SK-N-SH treated with all-trans-retinoic acid at 6 μM for 48 hours (cell line): Measurements from ENCODE around the gene XAB2.

ENCODE experiments used
- ATAC-seq: fragments of 200-7000 bp; cut with Tn5 transposase; 3 replicates; pipeline ENCODE4 v1.9.1; 2020; ENCODE audit warnings: mild to moderate bottlenecking, moderate library complexity
- ARNTL ChIP-seq: fragments of 450-650 bp; formaldehyde crosslinking; IDR thresholded peaks from 2 replicates; pipeline ENCODE4 v1.5.0; 2020; ENCODE audit warnings: low read depth, mild to moderate bottlenecking, moderate library complexity, borderline replicate concordance
- BACH2 ChIP-seq: fragments of 250-450 bp; sonication (Bioruptor Pico); IDR thresholded peaks from 2 replicates; pipeline ENCODE4 v1.9.0; 2021; ENCODE audit warnings: mild to moderate bottlenecking, borderline replicate concordance
- CSDC2 ChIP-seq: fragments of 250-450 bp; sonication (Bioruptor Pico); IDR thresholded peaks from 2 replicates; pipeline ENCODE4 v1.5.0; 2020; ENCODE audit warnings: mild to moderate bottlenecking, moderate library complexity
- GLIS3 ChIP-seq: fragments of 250-450 bp; sonication (Bioruptor Pico); IDR thresholded peaks from 2 replicates; pipeline ENCODE4 v1.5.0; 2020; ENCODE audit warnings: mild to moderate bottlenecking, moderate library complexity
- ISL1 ChIP-seq: fragments of 250-450 bp; sonication (Bioruptor Pico); IDR thresholded peaks from 2 replicates; pipeline ENCODE4 v2.1.2; 2022; ENCODE audit warnings: mild to moderate bottlenecking, moderate library complexity
- OSR1 ChIP-seq: fragments of 250-450 bp; sonication (Bioruptor Pico); IDR thresholded peaks from 2 replicates; pipeline ENCODE4 v1.8.0; 2022; ENCODE audit warnings: moderate library complexity, mild to moderate bottlenecking, inconsistent platforms
- PPARA ChIP-seq: fragments of 250-450 bp; sonication (Bioruptor Pico); IDR thresholded peaks from 2 replicates; pipeline ENCODE4 v1.5.0; 2020; ENCODE audit warnings: mild to moderate bottlenecking, borderline replicate concordance
- RARB ChIP-seq: fragments of 250-450 bp; sonication (Bioruptor Pico); IDR thresholded peaks from 2 replicates; pipeline ENCODE4 v1.8.0; 2021; ENCODE audit warnings: mild to moderate bottlenecking, moderate library complexity
- SNAI2 ChIP-seq: fragments of 250-450 bp; sonication (Bioruptor Pico); IDR thresholded peaks from 2 replicates; pipeline ENCODE4 v1.5.0; 2020; ENCODE audit warnings: mild to moderate bottlenecking, moderate library complexity
- TCF4 ChIP-seq: fragments of 250-450 bp; sonication (Bioruptor Pico); IDR thresholded peaks from 2 replicates; pipeline ENCODE4 v1.8.0; 2021; ENCODE audit warnings: mild to moderate bottlenecking, moderate library complexity, borderline replicate concordance
- TOX ChIP-seq: fragments of 250-450 bp; sonication (Bioruptor Pico); IDR thresholded peaks from 2 replicates; pipeline ENCODE4 v1.8.0; 2021; ENCODE audit warnings: mild to moderate bottlenecking, moderate library complexity, borderline replicate concordance
- ZC3H10 ChIP-seq: fragments of 250-450 bp; sonication (Bioruptor Pico); IDR thresholded peaks from 2 replicates; pipeline ENCODE4 v1.5.1; 2021; ENCODE audit warnings: mild to moderate bottlenecking, moderate library complexity
- ZFP3 ChIP-seq: fragments of 250-450 bp; sonication (Bioruptor Pico); IDR thresholded peaks from 2 replicates; pipeline ENCODE4 v1.5.0; 2020; ENCODE audit warnings: mild to moderate bottlenecking, moderate library complexity
- ZFP30 ChIP-seq: fragments of 450-650 bp; formaldehyde crosslinking; IDR thresholded peaks from 2 replicates; pipeline ENCODE4 v1.5.0; 2022; ENCODE audit warnings: mild to moderate bottlenecking, moderate library complexity
- ZNF565 ChIP-seq: fragments of 450-650 bp; formaldehyde crosslinking; conservative IDR thresholded peaks from 2 replicates; pipeline ENCODE4 v1.5.0; 2020; ENCODE audit warnings: low read depth, mild to moderate bottlenecking, moderate library complexity
- ZNF70 ChIP-seq: fragments of 450-650 bp; formaldehyde crosslinking; IDR thresholded peaks from 2 replicates; pipeline ENCODE4 v1.5.0; 2020; ENCODE audit warnings: mild to moderate bottlenecking, moderate library complexity
- ZNF8 ChIP-seq: fragments of 450-650 bp; formaldehyde crosslinking; IDR thresholded peaks from 2 replicates; pipeline ENCODE4 v1.5.0; 2020; ENCODE audit warnings: mild to moderate bottlenecking, moderate library complexity
- TF ChIP-seq, protein P1 (sequence below): fragments of 250-450 bp; sonication (Bioruptor Pico); IDR thresholded peaks from 2 replicates; pipeline ENCODE4 v1.8.0; 2021; ENCODE audit warnings: low read depth, mild to moderate bottlenecking, moderate library complexity, borderline replicate concordance
- TF ChIP-seq, protein P2 (sequence below): fragments of 250-450 bp; sonication (Bioruptor Pico); IDR thresholded peaks from 2 replicates; pipeline ENCODE4 v1.5.1; 2020; ENCODE audit warnings: low read depth, mild to moderate bottlenecking, moderate library complexity
- TF ChIP-seq, protein P3 (sequence below): fragments of 250-450 bp; sonication (Bioruptor Pico); IDR thresholded peaks from 2 replicates; pipeline ENCODE4 v1.5.0; 2020; ENCODE audit warnings: mild to moderate bottlenecking, moderate library complexity
- TF ChIP-seq, protein P4 (sequence below): fragments of 250-450 bp; sonication (Bioruptor Pico); IDR thresholded peaks from 2 replicates; pipeline ENCODE4 v1.5.1; 2021; ENCODE audit warnings: mild to moderate bottlenecking, moderate library complexity

Gene XAB2

DNA sequence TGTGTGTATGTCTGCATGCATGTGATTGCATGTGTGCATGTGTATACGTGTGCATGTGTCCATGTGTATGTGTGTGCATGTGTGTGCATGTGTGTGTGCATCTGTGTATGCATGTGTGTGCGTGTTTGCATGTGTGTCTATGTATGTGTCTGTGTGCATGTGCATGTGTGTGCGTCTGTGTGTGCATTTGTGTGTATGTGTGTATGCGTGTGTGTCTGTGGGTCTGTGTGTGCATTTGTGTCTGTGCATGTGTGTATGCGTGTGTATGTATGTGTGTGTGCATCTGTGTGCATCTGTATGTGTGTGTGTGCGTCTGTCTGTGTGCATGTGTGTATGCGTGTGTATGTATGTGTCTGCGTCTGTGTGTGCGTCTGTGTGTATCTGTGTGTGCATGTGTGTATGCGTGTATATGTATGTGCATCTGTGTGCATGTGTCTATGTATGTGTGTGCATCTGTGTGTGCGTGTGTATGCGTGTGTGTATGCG is 10.6 kb upstream of the XAB2 start:
- ATAC-seq: no peak

DNA sequence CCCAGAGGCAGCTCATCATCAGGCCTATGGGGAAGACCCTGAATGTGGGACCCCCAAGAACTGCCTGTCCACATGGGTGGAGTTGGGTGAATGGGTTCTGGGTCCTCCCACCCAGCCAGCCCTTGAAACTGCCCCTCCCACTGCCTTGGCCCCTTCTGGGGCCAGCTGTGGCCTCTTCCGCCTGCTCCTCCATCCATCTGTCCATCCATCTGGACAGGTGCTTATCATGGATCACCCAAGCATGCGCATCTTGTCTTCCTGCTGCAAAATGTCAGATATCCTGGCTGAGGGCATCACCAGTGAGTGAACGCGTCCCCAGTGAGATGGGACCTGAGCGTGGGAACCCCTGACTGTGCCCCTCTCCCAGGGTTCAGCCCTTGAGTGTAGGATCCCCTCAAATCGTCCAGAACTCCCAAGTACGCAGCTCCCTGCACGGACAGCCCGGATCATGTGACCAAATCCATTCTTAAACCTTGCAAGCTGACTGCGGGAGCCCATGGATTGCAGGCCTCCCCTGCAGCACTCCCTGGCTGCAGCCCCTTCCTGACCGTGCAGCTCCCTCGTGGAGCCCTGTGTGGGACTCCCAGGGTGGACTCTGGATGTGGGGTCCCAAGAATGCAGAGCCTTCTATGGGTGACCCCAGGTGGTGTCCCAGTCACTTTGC is 9.6 kb upstream of the XAB2 start:
- no peak for ATAC-seq
- no peak for TF ChIP-seq RARB (CRISPR knock-in tag)
- TF ChIP-seq ZFP3 (CRISPR knock-in tag): no peak
- no peak for TF ChIP-seq ZNF8 (CRISPR knock-in tag)
- TF ChIP-seq ZNF70 (CRISPR knock-in tag): no peak

More for the DNA sequence above, 10.6 kb upstream of the XAB2 start:
- TF ChIP-seq PPARA (CRISPR knock-in tag): no peak
- TF ChIP-seq CSDC2 (CRISPR knock-in tag): no peak
- TF ChIP-seq, protein P1, sequence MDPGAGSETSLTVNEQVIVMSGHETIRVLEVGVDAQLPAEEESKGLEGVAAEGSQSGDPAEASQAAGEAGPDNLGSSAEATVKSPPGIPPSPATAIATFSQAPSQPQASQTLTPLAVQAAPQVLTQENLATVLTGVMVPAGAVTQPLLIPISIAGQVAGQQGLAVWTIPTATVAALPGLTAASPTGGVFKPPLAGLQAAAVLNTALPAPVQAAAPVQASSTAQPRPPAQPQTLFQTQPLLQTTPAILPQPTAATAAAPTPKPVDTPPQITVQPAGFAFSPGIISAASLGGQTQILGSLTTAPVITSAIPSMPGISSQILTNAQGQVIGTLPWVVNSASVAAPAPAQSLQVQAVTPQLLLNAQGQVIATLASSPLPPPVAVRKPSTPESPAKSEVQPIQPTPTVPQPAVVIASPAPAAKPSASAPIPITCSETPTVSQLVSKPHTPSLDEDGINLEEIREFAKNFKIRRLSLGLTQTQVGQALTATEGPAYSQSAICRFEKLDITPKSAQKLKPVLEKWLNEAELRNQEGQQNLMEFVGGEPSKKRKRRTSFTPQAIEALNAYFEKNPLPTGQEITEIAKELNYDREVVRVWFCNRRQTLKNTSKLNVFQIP: no peak
- TF ChIP-seq SNAI2 (CRISPR knock-in tag): no peak
- TF ChIP-seq ZNF8 (CRISPR knock-in tag): no peak
- TF ChIP-seq, protein P2, sequence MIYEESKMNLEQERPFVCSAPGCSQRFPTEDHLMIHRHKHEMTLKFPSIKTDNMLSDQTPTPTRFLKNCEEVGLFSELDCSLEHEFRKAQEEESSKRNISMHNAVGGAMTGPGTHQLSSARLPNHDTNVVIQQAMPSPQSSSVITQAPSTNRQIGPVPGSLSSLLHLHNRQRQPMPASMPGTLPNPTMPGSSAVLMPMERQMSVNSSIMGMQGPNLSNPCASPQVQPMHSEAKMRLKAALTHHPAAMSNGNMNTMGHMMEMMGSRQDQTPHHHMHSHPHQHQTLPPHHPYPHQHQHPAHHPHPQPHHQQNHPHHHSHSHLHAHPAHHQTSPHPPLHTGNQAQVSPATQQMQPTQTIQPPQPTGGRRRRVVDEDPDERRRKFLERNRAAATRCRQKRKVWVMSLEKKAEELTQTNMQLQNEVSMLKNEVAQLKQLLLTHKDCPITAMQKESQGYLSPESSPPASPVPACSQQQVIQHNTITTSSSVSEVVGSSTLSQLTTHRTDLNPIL (CRISPR knock-in tag): no peak
- TF ChIP-seq GLIS3 (CRISPR knock-in tag): no peak
- TF ChIP-seq, all 23 proteins: peak for 0

DNA sequence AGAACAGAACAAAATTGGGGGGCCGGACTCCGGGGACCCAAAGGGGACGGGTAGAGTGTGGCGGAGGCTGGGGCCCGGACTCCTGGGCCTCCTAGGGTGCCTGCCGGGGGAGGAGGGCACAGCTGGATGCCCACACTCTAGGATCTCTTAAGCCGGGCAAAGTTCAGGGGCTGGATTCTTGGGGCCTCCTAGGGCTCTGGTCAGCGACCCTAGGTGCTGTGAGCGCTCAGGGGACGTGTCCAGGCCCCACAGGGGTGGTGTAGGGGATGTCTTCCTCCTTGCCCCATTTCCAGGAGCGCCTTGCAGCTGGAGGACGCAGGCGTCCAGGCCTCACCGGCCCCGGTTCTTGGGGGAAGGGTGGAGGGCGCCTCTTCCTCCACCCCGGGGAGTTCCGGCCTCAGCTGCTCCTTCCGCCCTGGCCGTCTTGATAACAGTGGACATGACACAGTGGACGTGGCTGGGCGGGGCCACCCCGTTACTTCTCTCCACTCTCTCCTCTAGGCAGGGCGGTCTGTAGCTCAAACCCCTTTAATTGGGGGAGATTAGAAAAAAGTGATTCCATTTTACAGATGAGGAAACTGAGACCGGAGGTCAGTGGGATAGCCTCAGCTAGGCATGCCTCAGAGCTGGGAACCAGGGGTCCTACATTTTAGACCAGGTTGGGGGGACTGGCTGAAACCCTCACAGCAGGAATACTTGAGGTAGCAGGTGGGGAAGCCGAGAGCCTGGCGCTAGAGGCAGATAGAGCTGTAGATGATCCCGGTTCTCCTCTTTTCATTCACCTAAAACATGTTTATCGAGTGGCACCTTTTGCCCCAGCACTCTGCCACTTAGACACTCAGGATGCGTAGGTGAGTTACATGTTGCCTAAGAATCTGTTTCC is 8.3 kb upstream of the XAB2 start:
- TF ChIP-seq ZFP30 (CRISPR knock-in tag): no peak
- TF ChIP-seq, protein P1: no peak
- TF ChIP-seq, protein P2 (CRISPR knock-in tag): no peak
- ATAC-seq: no peak

DNA sequence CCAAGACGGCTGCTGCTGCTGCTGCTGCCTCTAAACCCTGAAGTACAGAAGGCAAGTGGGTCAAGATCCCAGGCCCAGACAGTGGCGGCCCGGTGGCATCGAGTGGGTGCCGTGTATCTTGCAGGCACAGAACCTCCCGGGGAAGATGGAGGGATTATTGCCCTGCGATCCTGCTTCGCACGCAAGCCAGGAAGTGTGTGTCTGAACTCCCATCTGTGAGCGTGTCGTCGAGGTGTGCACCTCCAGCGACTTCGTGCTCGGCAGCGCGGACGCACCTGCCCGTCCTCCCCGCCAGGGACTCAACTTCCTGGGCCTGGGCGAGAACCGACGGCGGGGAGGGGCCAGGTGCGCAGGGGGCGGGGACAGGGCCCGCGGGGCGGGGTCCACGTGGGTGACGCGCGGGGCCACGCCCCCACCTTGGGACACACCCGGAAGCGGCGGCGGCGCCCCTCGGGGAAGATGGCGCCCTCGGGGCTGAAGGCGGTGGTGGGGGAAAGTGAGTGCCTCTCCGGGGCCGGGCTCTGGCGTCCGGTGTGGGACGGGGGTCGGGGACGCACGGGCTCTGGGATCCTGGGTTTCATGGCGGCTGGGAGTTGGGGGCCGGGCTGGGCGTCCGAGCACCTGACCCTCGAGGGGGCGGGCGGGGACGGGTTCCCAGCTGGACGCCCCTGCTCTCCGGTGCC is 7.5 kb upstream of the XAB2 start, which contains the start of gene STXBP2:
STXBP2 (plus strand) TSS at position 420 of the 683 bp plus-strand sequence; CDS start at position 460, 40 bp downstream.
- ATAC-seq: no peak; the same call in 1 of the 3 replicates

More for the DNA sequence above, 7.5 kb upstream of the XAB2 start, which contains the start of gene STXBP2:
- TF ChIP-seq, protein P3, sequence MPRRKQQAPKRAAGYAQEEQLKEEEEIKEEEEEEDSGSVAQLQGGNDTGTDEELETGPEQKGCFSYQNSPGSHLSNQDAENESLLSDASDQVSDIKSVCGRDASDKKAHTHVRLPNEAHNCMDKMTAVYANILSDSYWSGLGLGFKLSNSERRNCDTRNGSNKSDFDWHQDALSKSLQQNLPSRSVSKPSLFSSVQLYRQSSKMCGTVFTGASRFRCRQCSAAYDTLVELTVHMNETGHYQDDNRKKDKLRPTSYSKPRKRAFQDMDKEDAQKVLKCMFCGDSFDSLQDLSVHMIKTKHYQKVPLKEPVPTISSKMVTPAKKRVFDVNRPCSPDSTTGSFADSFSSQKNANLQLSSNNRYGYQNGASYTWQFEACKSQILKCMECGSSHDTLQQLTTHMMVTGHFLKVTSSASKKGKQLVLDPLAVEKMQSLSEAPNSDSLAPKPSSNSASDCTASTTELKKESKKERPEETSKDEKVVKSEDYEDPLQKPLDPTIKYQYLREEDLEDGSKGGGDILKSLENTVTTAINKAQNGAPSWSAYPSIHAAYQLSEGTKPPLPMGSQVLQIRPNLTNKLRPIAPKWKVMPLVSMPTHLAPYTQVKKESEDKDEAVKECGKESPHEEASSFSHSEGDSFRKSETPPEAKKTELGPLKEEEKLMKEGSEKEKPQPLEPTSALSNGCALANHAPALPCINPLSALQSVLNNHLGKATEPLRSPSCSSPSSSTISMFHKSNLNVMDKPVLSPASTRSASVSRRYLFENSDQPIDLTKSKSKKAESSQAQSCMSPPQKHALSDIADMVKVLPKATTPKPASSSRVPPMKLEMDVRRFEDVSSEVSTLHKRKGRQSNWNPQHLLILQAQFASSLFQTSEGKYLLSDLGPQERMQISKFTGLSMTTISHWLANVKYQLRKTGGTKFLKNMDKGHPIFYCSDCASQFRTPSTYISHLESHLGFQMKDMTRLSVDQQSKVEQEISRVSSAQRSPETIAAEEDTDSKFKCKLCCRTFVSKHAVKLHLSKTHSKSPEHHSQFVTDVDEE (CRISPR knock-in tag): no peak
- no peak for TF ChIP-seq ZFP30 (CRISPR knock-in tag)
- TF ChIP-seq PPARA (CRISPR knock-in tag): no peak
- TF ChIP-seq ZNF565: no peak
- TF ChIP-seq, protein P2 (CRISPR knock-in tag): no peak
- TF ChIP-seq TCF4 (CRISPR knock-in tag): no peak
- no peak for TF ChIP-seq ZFP3 (CRISPR knock-in tag)
- no peak for TF ChIP-seq TOX (CRISPR knock-in tag)
- TF ChIP-seq ISL1: no peak
- no peak for TF ChIP-seq RARB (CRISPR knock-in tag)
- no peak for TF ChIP-seq CSDC2 (CRISPR knock-in tag)
- no peak for TF ChIP-seq GLIS3 (CRISPR knock-in tag)
- no peak for TF ChIP-seq ZNF8 (CRISPR knock-in tag)
- TF ChIP-seq SNAI2 (CRISPR knock-in tag): no peak
- no peak for TF ChIP-seq OSR1 (CRISPR knock-in tag)
- TF ChIP-seq ZNF70 (CRISPR knock-in tag): no peak
- TF ChIP-seq, protein P4, sequence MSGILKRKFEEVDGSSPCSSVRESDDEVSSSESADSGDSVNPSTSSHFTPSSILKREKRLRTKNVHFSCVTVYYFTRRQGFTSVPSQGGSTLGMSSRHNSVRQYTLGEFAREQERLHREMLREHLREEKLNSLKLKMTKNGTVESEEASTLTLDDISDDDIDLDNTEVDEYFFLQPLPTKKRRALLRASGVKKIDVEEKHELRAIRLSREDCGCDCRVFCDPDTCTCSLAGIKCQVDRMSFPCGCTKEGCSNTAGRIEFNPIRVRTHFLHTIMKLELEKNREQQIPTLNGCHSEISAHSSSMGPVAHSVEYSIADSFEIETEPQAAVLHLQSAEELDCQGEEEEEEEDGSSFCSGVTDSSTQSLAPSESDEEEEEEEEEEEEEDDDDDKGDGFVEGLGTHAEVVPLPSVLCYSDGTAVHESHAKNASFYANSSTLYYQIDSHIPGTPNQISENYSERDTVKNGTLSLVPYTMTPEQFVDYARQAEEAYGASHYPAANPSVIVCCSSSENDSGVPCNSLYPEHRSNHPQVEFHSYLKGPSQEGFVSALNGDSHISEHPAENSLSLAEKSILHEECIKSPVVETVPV (CRISPR knock-in tag): no peak
- TF ChIP-seq ARNTL (CRISPR knock-in tag): no peak
- TF ChIP-seq ZC3H10 (CRISPR knock-in tag): no peak
- no peak for TF ChIP-seq BACH2 (CRISPR knock-in tag)
- TF ChIP-seq, all 23 proteins: peak for 0
